Stimulated activated CD4-positive, alpha-beta T cell treated with anti-CD3 and anti-CD28 coated beads, Interleukin-15, amount 100 ng/mL, for 24 hours (primary cell): ENCODE results near the gene GBF1.

Experiments
- DNase-seq: peaks from one replicate; pipeline ENCODE4 v3.0.0-alpha.2; 2020

The GBF1 gene

DNA sequence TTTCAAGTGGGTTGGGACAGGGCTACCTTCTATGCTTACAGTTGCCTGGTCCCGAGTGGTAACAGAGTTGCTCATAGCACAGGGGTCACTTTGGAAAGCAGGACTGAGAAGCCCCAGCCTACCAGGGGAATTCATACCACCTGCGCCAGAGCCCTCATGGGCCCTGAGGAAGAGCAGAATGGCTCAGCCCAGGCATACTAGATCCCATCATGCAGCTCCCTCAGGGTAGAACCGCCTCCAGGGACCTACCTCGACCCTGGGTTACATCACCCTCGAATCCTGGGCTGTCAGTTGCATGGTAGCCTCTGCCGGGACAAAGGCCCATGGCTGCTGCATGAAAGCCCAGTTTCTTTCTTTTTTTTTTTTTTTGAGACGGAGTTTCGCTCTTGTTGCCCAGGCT is 184.1 kb downstream of the GBF1 start:
- DNase-seq, result no peak

DNA sequence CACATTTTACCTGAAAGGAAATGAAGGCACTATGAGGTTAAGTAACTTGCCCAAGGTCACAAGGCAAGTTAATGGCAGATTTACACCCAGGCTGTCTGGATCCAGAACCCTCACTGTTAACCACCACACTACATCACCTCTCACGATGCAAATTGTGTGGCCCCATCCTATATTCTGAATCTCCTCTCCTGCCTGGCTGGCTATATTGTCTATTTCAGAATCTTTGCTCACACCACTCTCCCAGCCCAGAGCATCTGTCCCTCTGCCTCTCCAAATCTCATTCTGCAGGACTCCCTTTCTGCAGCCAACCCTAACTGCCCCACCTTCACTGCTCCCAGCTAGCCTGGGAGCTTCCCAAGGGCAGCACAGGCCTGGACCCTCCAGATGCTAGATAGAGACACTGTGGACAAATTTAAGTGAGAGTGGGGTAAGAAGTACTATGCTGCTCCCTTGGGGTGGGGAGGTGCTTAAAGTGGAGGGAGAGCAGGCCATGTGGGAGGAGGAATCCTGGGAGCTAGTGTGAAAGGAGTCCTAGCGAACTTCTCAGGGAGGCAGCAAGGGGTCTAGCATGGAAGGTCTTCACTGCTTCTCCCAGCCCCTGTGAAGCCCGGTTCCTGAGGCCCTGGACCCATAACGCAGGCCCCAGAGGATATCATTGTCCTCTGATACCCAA is 186.3 kb downstream of the GBF1 start:
- peak; percentile 15 for DNase-seq
